Measurements from ENCODE around the gene DCUN1D4.

DNA sequence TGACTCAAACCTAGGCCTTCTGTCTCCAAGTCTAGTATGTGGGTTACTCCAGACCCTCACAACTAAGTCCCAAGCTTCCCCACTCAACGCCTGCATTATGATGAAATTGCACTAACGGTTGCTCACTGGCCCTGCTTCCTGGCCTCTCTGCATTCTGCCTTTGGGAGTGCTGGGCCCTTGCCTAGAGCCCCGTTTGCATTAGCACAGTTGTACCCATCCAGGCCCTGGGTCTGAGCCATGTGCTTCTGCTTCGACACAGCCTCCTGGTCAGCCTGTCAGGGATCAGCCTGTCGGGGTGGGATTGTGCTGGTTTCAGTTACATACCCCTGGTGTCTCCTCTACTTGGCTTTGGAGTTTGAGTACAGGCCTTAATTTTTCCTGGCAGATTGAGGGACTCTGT is 58.4 kb downstream of the DCUN1D4 start:
- TF ChIP-seq GATA2 (IDR thresholded peaks at IDR 0.05; ENCODE audit: low read depth, low read length): no peak
- TF ChIP-seq GATA3 (IDR thresholded peaks at IDR 0.05; ENCODE audit: low read depth, low read length): no peak

Data from SH-SY5Y (cell line).